HepG2 (cell line): Measurements from ENCODE around the gene HAGHL. TPM values are rescaled to one million over a fixed set of nuclear protein-coding genes. Genes with fewer than 3 reads are reported as not detected.
A peak's percentile ranks its signal among the peaks of the same experiment; 100 is the strongest.

Experiments used
- CCDC6 ChIP-seq: sonication (generic); formaldehyde crosslinking; IDR thresholded peaks from 2 replicates; pipeline ENCODE4 v1.8.1; 2022; ENCODE audit warnings: mild to moderate bottlenecking, missing genetic modification reagents, moderate library complexity
- CENPT ChIP-seq: sonication (generic); formaldehyde crosslinking; IDR thresholded peaks from 2 replicates; pipeline ENCODE4 v1.8.0; 2022; ENCODE audit warnings: low read depth, mild to moderate bottlenecking, moderate library complexity, missing genetic modification reagents
- HIVEP1 ChIP-seq: sonication (generic); formaldehyde crosslinking; IDR thresholded peaks from 2 replicates; pipeline ENCODE4 v1.4.0; 2020; ENCODE audit warnings: mild to moderate bottlenecking, missing genetic modification reagents
- HOXA7 ChIP-seq: sonication (generic); formaldehyde crosslinking; IDR thresholded peaks from 2 replicates; pipeline ENCODE4 v1.8.1; 2022; ENCODE audit warnings: mild to moderate bottlenecking, missing genetic modification reagents, moderate library complexity
- KDM2A ChIP-seq: sonication (generic); formaldehyde crosslinking; IDR thresholded peaks from 2 replicates; pipeline ENCODE4 v1.4.0; 2020; ENCODE audit warnings: low read depth, missing genetic modification reagents, borderline replicate concordance
- MATR3 ChIP-seq: sonication (generic); formaldehyde crosslinking; IDR thresholded peaks from 2 replicates; pipeline ENCODE4 v1.4.0; 2020; ENCODE audit warnings: missing genetic modification reagents
- SKI ChIP-seq: fragments of 450-650 bp; IDR thresholded peaks from one replicate; pipeline ENCODE4 v1.6.1; 2018; ENCODE audit warnings: mild to moderate bottlenecking; ENCODE audit not compliant: partially characterized antibody
- SNAPC2 ChIP-seq: sonication (generic); formaldehyde crosslinking; IDR thresholded peaks from 2 replicates; pipeline ENCODE4 v1.8.1; 2022; ENCODE audit warnings: mild to moderate bottlenecking, missing genetic modification reagents
- SP140L ChIP-seq: sonication (generic); formaldehyde crosslinking; IDR thresholded peaks from 2 replicates; pipeline ENCODE4 v1.4.0; 2020; ENCODE audit warnings: missing genetic modification reagents, borderline replicate concordance
- ZNF10 ChIP-seq: sonication (generic); formaldehyde crosslinking; IDR thresholded peaks from 2 replicates; pipeline ENCODE4 v1.4.0; 2020; ENCODE audit warnings: mild to moderate bottlenecking, low read depth, missing genetic modification reagents, borderline replicate concordance
- ZNF136 ChIP-seq: sonication (generic); formaldehyde crosslinking; IDR thresholded peaks from 2 replicates; pipeline ENCODE4 v1.8.1; 2022; ENCODE audit warnings: low read depth, mild to moderate bottlenecking, moderate library complexity, missing genetic modification reagents
- ZNF263 ChIP-seq: sonication (generic); formaldehyde crosslinking; IDR thresholded peaks from 2 replicates; pipeline ENCODE4 v1.4.0; 2020; ENCODE audit warnings: missing genetic modification reagents
- ZNF572 ChIP-seq: sonication (generic); formaldehyde crosslinking; IDR thresholded peaks from 2 replicates; pipeline ENCODE4 v1.5.1; 2020; ENCODE audit warnings: mild to moderate bottlenecking, missing genetic modification reagents
- ZNF629 ChIP-seq: sonication (generic); formaldehyde crosslinking; conservative IDR thresholded peaks from 2 replicates; pipeline ENCODE4 v1.5.0; 2020; ENCODE audit warnings: missing genetic modification reagents
- ZNF816 ChIP-seq: sonication (generic); formaldehyde crosslinking; IDR thresholded peaks from 2 replicates; pipeline ENCODE4 v1.8.0; 2022; ENCODE audit warnings: missing genetic modification reagents, mild to moderate bottlenecking, borderline replicate concordance
- polyA plus RNA-seq, 8 experiments: library from polyadenylated mRNA; depleted of rRNA in 3 of 8; stranded (reverse) in 7 of 8; unstranded in 1 of 8; fragments of >200 nt; fragmentation: Illumina TruSeq in 4 of 8; extraction: Trizol in 4 of 8; gene quantifications; 2 replicates each; pipeline versions ENCODE4 v1.2.1 to v1.2.3, GENCODE V29; 2011 to 2016; ENCODE audit warnings: low read depth in 4 of 8, missing spikeins in 1 of 8, mixed read lengths in 1 of 8; ENCODE audit not compliant: insufficient read depth in 1 of 8
- total RNA-seq, 5 experiments: library from RNA; depleted of rRNA; stranded (reverse); fragments of >200 nt; fragmentation: Illumina TruSeq; extraction: Trizol; gene quantifications; 2 replicates each; pipeline ENCODE4 v1.2.3, GENCODE V29; 2016; ENCODE audit warnings: low read depth in 1 of 5
- TF ChIP-seq, protein P1 (sequence below): sonication (generic); formaldehyde crosslinking; IDR thresholded peaks from 2 replicates; pipeline ENCODE4 v1.5.0; 2020; ENCODE audit warnings: mild to moderate bottlenecking, missing genetic modification reagents
- TF ChIP-seq, protein P2 (sequence below): sonication (generic); formaldehyde crosslinking; IDR thresholded peaks from 2 replicates; pipeline ENCODE4 v1.5.0; 2020; ENCODE audit warnings: missing genetic modification reagents
- TF ChIP-seq, protein P3 (sequence below): sonication (generic); formaldehyde crosslinking; IDR thresholded peaks from 2 replicates; pipeline ENCODE4 v1.4.0; 2020; ENCODE audit warnings: mild to moderate bottlenecking, missing genetic modification reagents
- TF ChIP-seq, protein P4 (sequence below): sonication (generic); formaldehyde crosslinking; conservative IDR thresholded peaks from 2 replicates; pipeline ENCODE4 v1.4.0; 2020; ENCODE audit warnings: missing genetic modification reagents

The HAGHL gene
- total and polyA plus RNA-seq, 2 of the 13 experiments (the other 11 are each of a cell fraction or from before 2014, with no cell fraction given): 3.4 to 8.4 TPM

DNA sequence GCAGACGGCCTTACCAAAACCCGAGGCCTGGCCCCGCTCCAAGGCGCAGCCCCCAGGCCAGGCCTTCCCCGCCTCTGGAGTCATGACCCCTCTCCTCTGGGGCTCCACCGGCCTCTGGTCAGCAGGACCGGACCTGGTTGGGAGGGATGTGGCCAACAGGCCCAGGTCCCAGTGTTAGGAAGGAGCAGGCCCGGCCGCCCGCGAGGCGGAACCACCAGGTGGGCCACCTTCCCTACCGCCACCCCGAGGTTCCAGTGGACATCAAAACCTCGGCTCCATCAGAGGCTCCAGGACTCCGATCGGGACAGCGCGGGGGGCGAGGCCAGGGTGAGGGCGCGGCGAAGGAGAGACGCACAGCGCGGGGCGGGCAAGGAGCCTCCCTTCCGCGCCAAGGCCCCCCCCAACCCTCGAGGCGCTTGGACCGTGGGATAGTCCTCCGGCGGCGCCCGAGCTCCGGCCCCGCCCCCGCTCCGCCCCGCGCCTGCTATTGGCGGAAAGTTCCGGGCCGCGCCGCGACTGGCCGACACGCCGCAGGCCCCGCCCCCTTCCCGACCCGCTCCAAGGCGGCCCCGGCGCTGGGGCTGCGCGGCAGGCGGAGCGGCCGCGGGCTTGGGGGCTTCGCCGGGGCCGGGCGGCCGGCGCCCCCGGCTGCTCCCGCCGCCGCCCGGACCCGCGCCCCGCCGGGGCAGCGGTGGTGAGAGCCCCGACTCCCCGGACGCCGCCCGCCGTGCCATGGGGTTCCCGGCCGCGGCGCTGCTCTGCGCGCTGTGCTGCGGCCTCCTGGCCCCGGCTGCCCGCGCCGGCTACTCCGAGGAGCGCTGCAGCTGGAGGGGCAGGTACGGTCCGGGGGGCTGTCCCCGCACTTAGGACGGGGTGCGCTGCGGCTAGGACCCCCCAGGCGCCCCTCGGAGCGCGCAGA lies 12.1 kb upstream of the HAGHL start, which contains the start of gene METRN (continued):
- TF ChIP-seq ZNF136 (CRISPR knock-in tag) (no peak), ZNF629 (CRISPR knock-in tag) (no peak), SP140L (CRISPR knock-in tag) (no peak), KDM2A (CRISPR knock-in tag) (peak; percentile 61; the same call in 1 of the 2 replicates), HOXA7 (CRISPR knock-in tag) (no peak), MATR3 (no peak), CENPT (CRISPR knock-in tag) (no peak), HIVEP1 (CRISPR knock-in tag) (no peak; the same call in 1 of the 2 replicates), ZNF572 (CRISPR knock-in tag) (no peak), SNAPC2 (0 out of 2 replicates have a peak, but pooled peaks have one; percentile 44), ZNF263 (CRISPR knock-in tag) (no peak), CCDC6 (peak; percentile 58; the same call in 1 of the 2 replicates), ZNF10 (no peak), ZNF816 (CRISPR knock-in tag) (no peak), SKI (no peak)
- TF ChIP-seq, protein P1, sequence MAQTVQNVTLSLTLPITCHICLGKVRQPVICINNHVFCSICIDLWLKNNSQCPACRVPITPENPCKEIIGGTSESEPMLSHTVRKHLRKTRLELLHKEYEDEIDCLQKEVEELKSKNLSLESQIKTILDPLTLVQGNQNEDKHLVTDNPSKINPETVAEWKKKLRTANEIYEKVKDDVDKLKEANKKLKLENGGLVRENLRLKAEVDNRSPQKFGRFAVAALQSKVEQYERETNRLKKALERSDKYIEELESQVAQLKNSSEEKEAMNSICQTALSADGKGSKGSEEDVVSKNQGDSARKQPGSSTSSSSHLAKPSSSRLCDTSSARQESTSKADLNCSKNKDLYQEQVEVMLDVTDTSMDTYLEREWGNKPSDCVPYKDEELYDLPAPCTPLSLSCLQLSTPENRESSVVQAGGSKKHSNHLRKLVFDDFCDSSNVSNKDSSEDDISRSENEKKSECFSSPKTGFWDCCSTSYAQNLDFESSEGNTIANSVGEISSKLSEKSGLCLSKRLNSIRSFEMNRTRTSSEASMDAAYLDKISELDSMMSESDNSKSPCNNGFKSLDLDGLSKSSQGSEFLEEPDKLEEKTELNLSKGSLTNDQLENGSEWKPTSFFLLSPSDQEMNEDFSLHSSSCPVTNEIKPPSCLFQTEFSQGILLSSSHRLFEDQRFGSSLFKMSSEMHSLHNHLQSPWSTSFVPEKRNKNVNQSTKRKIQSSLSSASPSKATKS (CRISPR knock-in tag): no peak
- TF ChIP-seq, protein P2, sequence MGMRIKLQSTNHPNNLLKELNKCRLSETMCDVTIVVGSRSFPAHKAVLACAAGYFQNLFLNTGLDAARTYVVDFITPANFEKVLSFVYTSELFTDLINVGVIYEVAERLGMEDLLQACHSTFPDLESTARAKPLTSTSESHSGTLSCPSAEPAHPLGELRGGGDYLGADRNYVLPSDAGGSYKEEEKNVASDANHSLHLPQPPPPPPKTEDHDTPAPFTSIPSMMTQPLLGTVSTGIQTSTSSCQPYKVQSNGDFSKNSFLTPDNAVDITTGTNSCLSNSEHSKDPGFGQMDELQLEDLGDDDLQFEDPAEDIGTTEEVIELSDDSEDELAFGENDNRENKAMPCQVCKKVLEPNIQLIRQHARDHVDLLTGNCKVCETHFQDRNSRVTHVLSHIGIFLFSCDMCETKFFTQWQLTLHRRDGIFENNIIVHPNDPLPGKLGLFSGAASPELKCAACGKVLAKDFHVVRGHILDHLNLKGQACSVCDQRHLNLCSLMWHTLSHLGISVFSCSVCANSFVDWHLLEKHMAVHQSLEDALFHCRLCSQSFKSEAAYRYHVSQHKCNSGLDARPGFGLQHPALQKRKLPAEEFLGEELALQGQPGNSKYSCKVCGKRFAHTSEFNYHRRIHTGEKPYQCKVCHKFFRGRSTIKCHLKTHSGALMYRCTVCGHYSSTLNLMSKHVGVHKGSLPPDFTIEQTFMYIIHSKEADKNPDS: no peak
- TF ChIP-seq, protein P3, sequence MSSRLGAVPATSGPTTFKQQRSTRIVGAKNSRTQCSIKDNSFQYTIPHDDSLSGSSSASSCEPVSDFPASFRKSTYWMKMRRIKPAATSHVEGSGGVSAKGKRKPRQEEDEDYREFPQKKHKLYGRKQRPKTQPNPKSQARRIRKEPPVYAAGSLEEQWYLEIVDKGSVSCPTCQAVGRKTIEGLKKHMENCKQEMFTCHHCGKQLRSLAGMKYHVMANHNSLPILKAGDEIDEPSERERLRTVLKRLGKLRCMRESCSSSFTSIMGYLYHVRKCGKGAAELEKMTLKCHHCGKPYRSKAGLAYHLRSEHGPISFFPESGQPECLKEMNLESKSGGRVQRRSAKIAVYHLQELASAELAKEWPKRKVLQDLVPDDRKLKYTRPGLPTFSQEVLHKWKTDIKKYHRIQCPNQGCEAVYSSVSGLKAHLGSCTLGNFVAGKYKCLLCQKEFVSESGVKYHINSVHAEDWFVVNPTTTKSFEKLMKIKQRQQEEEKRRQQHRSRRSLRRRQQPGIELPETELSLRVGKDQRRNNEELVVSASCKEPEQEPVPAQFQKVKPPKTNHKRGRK: no peak
- TF ChIP-seq, protein P4, sequence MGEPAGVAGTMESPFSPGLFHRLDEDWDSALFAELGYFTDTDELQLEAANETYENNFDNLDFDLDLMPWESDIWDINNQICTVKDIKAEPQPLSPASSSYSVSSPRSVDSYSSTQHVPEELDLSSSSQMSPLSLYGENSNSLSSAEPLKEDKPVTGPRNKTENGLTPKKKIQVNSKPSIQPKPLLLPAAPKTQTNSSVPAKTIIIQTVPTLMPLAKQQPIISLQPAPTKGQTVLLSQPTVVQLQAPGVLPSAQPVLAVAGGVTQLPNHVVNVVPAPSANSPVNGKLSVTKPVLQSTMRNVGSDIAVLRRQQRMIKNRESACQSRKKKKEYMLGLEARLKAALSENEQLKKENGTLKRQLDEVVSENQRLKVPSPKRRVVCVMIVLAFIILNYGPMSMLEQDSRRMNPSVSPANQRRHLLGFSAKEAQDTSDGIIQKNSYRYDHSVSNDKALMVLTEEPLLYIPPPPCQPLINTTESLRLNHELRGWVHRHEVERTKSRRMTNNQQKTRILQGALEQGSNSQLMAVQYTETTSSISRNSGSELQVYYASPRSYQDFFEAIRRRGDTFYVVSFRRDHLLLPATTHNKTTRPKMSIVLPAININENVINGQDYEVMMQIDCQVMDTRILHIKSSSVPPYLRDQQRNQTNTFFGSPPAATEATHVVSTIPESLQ (CRISPR knock-in tag): no peak
